ENCODE measurements around the gene CTDSP2.
"Not testable (repeated sequence)": the region's sequence is repeated elsewhere in the genome, so short reads cannot be mapped to it uniquely, and the experiment has no call there.

Gene CTDSP2

GRCh38 chr12:57779736-57780135, 66.8 kb downstream of the CTDSP2 start:
- Mint-ChIP-seq H3K27me3 (ENCODE audit: low read depth) (no peaks in the 10 kb centered on the region), H3K27ac (no peak overlapping the region), H3K4me1 (peaks cover 13% of the 10 kb centered on the region), H3K4me3 (peak overlapping the region in 2 of 3 experiments; percentile 19 to 24), H3K36me3 (ENCODE audit: low read depth) (peaks cover 15% of the 10 kb centered on the region), H3K9me3 (no peaks in the 10 kb centered on the region)
- TF ChIP-seq CTCF (IDR thresholded peaks at IDR 0.05; ENCODE audit: unreplicated experiment in 3 of 3): no peak

- H3K4me1 Mint-ChIP-seq: peaks cover 13% of the 10 kb centered on the region
- peak overlapping the region in 1 of 3 experiments; percentile 21 for H3K4me3 Mint-ChIP-seq
- peaks cover 10% of the 10 kb centered on the region for H3K36me3 Mint-ChIP-seq (ENCODE audit: low read depth)
- H3K27ac Mint-ChIP-seq: no peak overlapping the region
- no peak for TF ChIP-seq CTCF (IDR thresholded peaks at IDR 0.05; ENCODE audit: unreplicated experiment in 3 of 3)
- no peaks in the 10 kb centered on the region for H3K27me3 Mint-ChIP-seq (ENCODE audit: low read depth)
- H3K9me3 Mint-ChIP-seq: no peaks in the 10 kb centered on the region
Observed at GRCh38 chr12:57777911-57778310, 68.6 kb downstream of the CTDSP2 start.

GRCh38 chr12:57777367-57777766, 69.2 kb downstream of the CTDSP2 start:
- Mint-ChIP-seq H3K9me3 (no peaks in the 10 kb centered on the region), H3K27me3 (ENCODE audit: low read depth) (no peaks in the 10 kb centered on the region), H3K4me1 (peaks cover 10% of the 10 kb centered on the region), H3K27ac (no peak overlapping the region), H3K36me3 (ENCODE audit: low read depth) (peaks cover 10% of the 10 kb centered on the region), H3K4me3 (peak overlapping the region in 1 of 3 experiments; percentile 17)
- no peak for TF ChIP-seq CTCF (IDR thresholded peaks at IDR 0.05; ENCODE audit: unreplicated experiment in 3 of 3)

- TF ChIP-seq CTCF (IDR thresholded peaks at IDR 0.05; ENCODE audit: unreplicated experiment in 3 of 3): no peak
- Mint-ChIP-seq H3K36me3 (ENCODE audit: low read depth) (peaks cover 10% of the 10 kb centered on the region), H3K9me3 (no peaks in the 10 kb centered on the region), H3K27ac (no peak overlapping the region), H3K4me3 (peak overlapping the region; percentile 5 to 63 (median 53)), H3K4me1 (peaks cover 16% of the 10 kb centered on the region), H3K27me3 (ENCODE audit: low read depth) (no peaks in the 10 kb centered on the region)
Observed at GRCh38 chr12:57776247-57776587, 70.3 kb downstream of the CTDSP2 start.

- H3K27ac Mint-ChIP-seq: no peak overlapping the region
- no peaks in the 10 kb centered on the region for H3K9me3 Mint-ChIP-seq
- no peak for TF ChIP-seq CTCF (IDR thresholded peaks at IDR 0.05; ENCODE audit: unreplicated experiment in 3 of 3)
- peak overlapping the region; percentile 5 to 63 (median 53) for H3K4me3 Mint-ChIP-seq
- no peaks in the 10 kb centered on the region for H3K27me3 Mint-ChIP-seq (ENCODE audit: low read depth)
- H3K36me3 Mint-ChIP-seq (ENCODE audit: low read depth): peaks cover 10% of the 10 kb centered on the region
- peaks cover 16% of the 10 kb centered on the region for H3K4me1 Mint-ChIP-seq
Observed at GRCh38 chr12:57775563-57776246, 70.8 kb downstream of the CTDSP2 start.

- peaks cover 22% of the 10 kb centered on the region for H3K4me1 Mint-ChIP-seq
- no peaks in the 10 kb centered on the region for H3K9me3 Mint-ChIP-seq
- peaks cover 3% of the 10 kb centered on the region for H3K27me3 Mint-ChIP-seq (ENCODE audit: low read depth)
- no peak overlapping the region for H3K27ac Mint-ChIP-seq
- peak overlapping the region; percentile 5 to 63 (median 53) for H3K4me3 Mint-ChIP-seq
- TF ChIP-seq CTCF (IDR thresholded peaks at IDR 0.05; ENCODE audit: unreplicated experiment in 3 of 3): no peak
- H3K36me3 Mint-ChIP-seq (ENCODE audit: low read depth): peaks cover 15% of the 10 kb centered on the region
Observed at GRCh38 chr12:57775044-57775443, 71.5 kb downstream of the CTDSP2 start.

- H3K27me3 Mint-ChIP-seq (ENCODE audit: low read depth); H3K9me3 Mint-ChIP-seq; H3K27ac Mint-ChIP-seq: not testable (repeated sequence)
- Mint-ChIP-seq H3K36me3 (ENCODE audit: low read depth) (peaks cover 19% of the 10 kb centered on the region), H3K4me1 (peaks cover 25% of the 10 kb centered on the region), H3K4me3 (peak overlapping the region; percentile 15 to 49 (median 28))
Observed at GRCh38 chr12:57774634-57775033, 71.9 kb downstream of the CTDSP2 start.
